HL-60/S4 treated with retinoic acid at 250 ng/mL for 4 days and 3 days (cell line): ENCODE measurements around the gene SFSWAP.
"Not testable (repeated sequence)": the region's sequence is repeated elsewhere in the genome, so short reads cannot be mapped to it uniquely, and the experiment has no call there.

Experiments used
- in situ Hi-C: fragments of 300-500 bp; cut with MboI; formaldehyde crosslinking; loops from 2 replicates; pipeline ENCODE4 v1.7.0; 2022; ENCODE audit warnings: low sequenced_read_pairs

The SFSWAP gene

GRCh38 chr12:131734336-131735152 is 23.7 kb downstream of the SFSWAP start:
- in situ Hi-C loops = no loop called here

GRCh38 chr12:131735153-131735456 is 24.2 kb downstream of the SFSWAP start:
- in situ Hi-C loops = no loop called here

GRCh38 chr12:131735476-131736445 is 24.9 kb downstream of the SFSWAP start:
- in situ Hi-C loops = no loop called here

- in situ Hi-C loops = no loop called here
Observed at GRCh38 chr12:131736446-131737149, 25.7 kb downstream of the SFSWAP start.

GRCh38 chr12:131737150-131737827 is 26.4 kb downstream of the SFSWAP start:
- in situ Hi-C loops = no loop called here

- in situ Hi-C loops = no loop called here
Observed at GRCh38 chr12:131738196-131738595, 27.3 kb downstream of the SFSWAP start.

GRCh38 chr12:131740626-131741025 is 29.7 kb downstream of the SFSWAP start:
- in situ Hi-C loops = no loop called here

GRCh38 chr12:131742761-131743160 is 31.9 kb downstream of the SFSWAP start:
- in situ Hi-C loops = not testable (repeated sequence)

- in situ Hi-C loops = not testable (repeated sequence)
Observed at GRCh38 chr12:131743410-131743809, 32.5 kb downstream of the SFSWAP start.

GRCh38 chr12:131743880-131744279 is 33.0 kb downstream of the SFSWAP start:
- in situ Hi-C loops = not testable (repeated sequence)

- in situ Hi-C loops = not testable (repeated sequence)
Observed at GRCh38 chr12:131744675-131745074, 33.8 kb downstream of the SFSWAP start.

GRCh38 chr12:131745706-131746105 is 34.8 kb downstream of the SFSWAP start:
- in situ Hi-C loops = no loop called here

- in situ Hi-C loops = no loop called here
Observed at GRCh38 chr12:131747276-131748177, 36.6 kb downstream of the SFSWAP start.

- in situ Hi-C loops = no loop called here
Observed at GRCh38 chr12:131749618-131750315, 38.9 kb downstream of the SFSWAP start.

GRCh38 chr12:131751335-131751734 is 40.4 kb downstream of the SFSWAP start:
- in situ Hi-C loops = no loop called here

- in situ Hi-C loops = no loop called here
Observed at GRCh38 chr12:131752451-131752850, 41.6 kb downstream of the SFSWAP start.

GRCh38 chr12:131753005-131753404 is 42.1 kb downstream of the SFSWAP start:
- in situ Hi-C loops = no loop called here

GRCh38 chr12:131753757-131754156 is 42.9 kb downstream of the SFSWAP start:
- in situ Hi-C loops = no loop called here

- in situ Hi-C loops = no loop called here
Observed at GRCh38 chr12:131754184-131754583, 43.3 kb downstream of the SFSWAP start.
